HFFc6 (cell line): Measurements from ENCODE around the gene DTX3L. TPM values are rescaled to one million over a fixed set of nuclear protein-coding genes. Genes with fewer than 3 reads are reported as not detected.

Source experiments
- DNase-seq: peaks from one replicate; pipeline ENCODE4 v3.0.0-alpha.2; 2018
- H3K27ac Mint-ChIP-seq: 2 replicates; pipeline ENCODE4 v1.8.0; 2020; ENCODE audit warnings: mild to moderate bottlenecking, mixed read lengths
- H3K27me3 Mint-ChIP-seq: 2 replicates; pipeline ENCODE4 v1.8.0; 2021; ENCODE audit warnings: mild to moderate bottlenecking, moderate library complexity, mixed read lengths; ENCODE audit not compliant: insufficient read depth
- H3K36me3 Mint-ChIP-seq: 2 replicates; pipeline ENCODE4 v1.8.0; 2021; ENCODE audit warnings: low read depth, mixed read lengths
- H3K4me1 Mint-ChIP-seq: 2 replicates; pipeline ENCODE4 v1.8.0; 2020; ENCODE audit warnings: low read depth, mixed read lengths
- H3K4me3 Mint-ChIP-seq: 2 replicates; pipeline ENCODE4 v1.8.0; 2020; ENCODE audit warnings: mild to moderate bottlenecking, moderate library complexity, mixed read lengths
- H3K9me3 Mint-ChIP-seq: 2 replicates; pipeline ENCODE4 v1.8.0; 2020; ENCODE audit warnings: mild to moderate bottlenecking, mixed read lengths
- total RNA-seq, 6 experiments: library from RNA; stranded (reverse); fragmentation: NEBNext Ultra II Directional; extraction: Animal tissue kit (Norgen Biotek cat#: 25700); gene quantifications; 2 replicates in 1 of 6; 3 replicates in 5 of 6; pipeline ENCODE4 v1.2.3, GENCODE V29; 2021
- TF ChIP-seq, protein P1 (sequence below): fragments of 200-600 bp; sonication (generic); IDR thresholded peaks from 2 replicates; pipeline ENCODE4 v1.5.0; 2021; ENCODE audit warnings: antibody characterized with exemption, mild to moderate bottlenecking

DTX3L gene
- total RNA-seq, 6 experiments from 2014 or later, result 6.2 to 16.7 (median 15.6) TPM

GRCh38 chr3:122602011-122602710 is 38.0 kb downstream of the DTX3L start:
- H3K4me3 Mint-ChIP-seq, result no peak overlapping the region
- no peaks in the 10 kb centered on the region for H3K9me3 Mint-ChIP-seq
- DNase-seq, result no peak
- TF ChIP-seq, protein P1, sequence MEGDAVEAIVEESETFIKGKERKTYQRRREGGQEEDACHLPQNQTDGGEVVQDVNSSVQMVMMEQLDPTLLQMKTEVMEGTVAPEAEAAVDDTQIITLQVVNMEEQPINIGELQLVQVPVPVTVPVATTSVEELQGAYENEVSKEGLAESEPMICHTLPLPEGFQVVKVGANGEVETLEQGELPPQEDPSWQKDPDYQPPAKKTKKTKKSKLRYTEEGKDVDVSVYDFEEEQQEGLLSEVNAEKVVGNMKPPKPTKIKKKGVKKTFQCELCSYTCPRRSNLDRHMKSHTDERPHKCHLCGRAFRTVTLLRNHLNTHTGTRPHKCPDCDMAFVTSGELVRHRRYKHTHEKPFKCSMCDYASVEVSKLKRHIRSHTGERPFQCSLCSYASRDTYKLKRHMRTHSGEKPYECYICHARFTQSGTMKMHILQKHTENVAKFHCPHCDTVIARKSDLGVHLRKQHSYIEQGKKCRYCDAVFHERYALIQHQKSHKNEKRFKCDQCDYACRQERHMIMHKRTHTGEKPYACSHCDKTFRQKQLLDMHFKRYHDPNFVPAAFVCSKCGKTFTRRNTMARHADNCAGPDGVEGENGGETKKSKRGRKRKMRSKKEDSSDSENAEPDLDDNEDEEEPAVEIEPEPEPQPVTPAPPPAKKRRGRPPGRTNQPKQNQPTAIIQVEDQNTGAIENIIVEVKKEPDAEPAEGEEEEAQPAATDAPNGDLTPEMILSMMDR, result no peak
- no peak overlapping the region for H3K27ac Mint-ChIP-seq
- H3K4me1 Mint-ChIP-seq, result no peaks in the 10 kb centered on the region
- no peaks in the 10 kb centered on the region for H3K36me3 Mint-ChIP-seq
- H3K27me3 Mint-ChIP-seq, result peaks cover 15% of the 10 kb centered on the region

DNA sequence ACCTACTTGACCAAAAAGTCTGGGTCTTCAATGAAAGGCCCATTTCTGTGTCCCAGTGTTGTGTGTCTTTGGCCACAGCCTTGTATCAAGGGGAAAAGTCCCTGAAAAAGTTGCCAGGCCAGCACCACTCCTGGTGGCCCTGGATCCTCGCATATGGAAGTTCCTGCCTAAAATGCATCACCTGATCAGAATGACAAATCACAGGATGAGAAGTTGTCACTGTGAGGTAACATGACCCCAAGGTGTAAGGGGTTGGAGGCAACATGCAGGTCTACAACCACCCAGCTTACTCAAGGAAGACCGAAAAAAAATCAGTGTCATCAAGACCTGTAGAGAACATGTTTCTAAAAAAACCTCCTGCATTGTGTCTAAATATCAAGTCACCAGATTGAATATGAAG is 38.9 kb downstream of the DTX3L start:
- TF ChIP-seq, protein P1, result no peak
- no peaks in the 10 kb centered on the region for H3K9me3 Mint-ChIP-seq
- H3K4me1 Mint-ChIP-seq, result no peaks in the 10 kb centered on the region
- H3K4me3 Mint-ChIP-seq, result no peak overlapping the region
- DNase-seq, result no peak
- H3K36me3 Mint-ChIP-seq, result no peaks in the 10 kb centered on the region
- peaks cover 17% of the 10 kb centered on the region for H3K27me3 Mint-ChIP-seq
- H3K27ac Mint-ChIP-seq, result no peak overlapping the region

DNA sequence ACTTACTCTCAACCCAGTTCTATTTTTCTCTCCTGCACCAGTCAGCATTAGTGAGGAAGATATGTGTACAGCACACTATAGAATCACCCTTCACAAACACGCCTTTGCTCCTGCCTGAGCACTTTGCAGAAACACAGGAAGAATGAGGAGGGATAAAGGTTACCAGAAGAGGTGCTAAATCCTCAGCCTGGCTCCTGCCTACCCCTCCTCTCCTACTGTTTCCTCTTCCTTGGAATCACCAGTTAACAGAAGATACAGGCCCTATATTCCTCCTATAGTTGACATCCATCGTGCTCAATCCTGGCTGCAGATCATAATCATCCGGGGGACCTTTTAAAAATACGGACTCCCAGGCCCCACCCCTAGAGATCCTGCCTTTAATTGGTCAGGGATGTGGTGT is 42.2 kb downstream of the DTX3L start:
- peaks cover 11% of the 10 kb centered on the region for H3K27me3 Mint-ChIP-seq
- no peaks in the 10 kb centered on the region for H3K36me3 Mint-ChIP-seq
- no peak overlapping the region for H3K4me3 Mint-ChIP-seq
- H3K4me1 Mint-ChIP-seq, result peaks cover 8% of the 10 kb centered on the region
- no peaks in the 10 kb centered on the region for H3K9me3 Mint-ChIP-seq
- no peak overlapping the region for H3K27ac Mint-ChIP-seq
- DNase-seq, result no peak
- TF ChIP-seq, protein P1, result no peak

- Mint-ChIP-seq H3K9me3 (no peaks in the 10 kb centered on the region), H3K27me3 (peaks cover 4% of the 10 kb centered on the region), H3K36me3 (no peaks in the 10 kb centered on the region), H3K27ac (no peak overlapping the region), H3K4me1 (peaks cover 8% of the 10 kb centered on the region), H3K4me3 (no peak overlapping the region)
- no peak for DNase-seq
- TF ChIP-seq, protein P1, result no peak
These were observed 44.8 kb downstream of the DTX3L start for GRCh38 chr3:122608916-122609315.

GRCh38 chr3:122609798-122610559 is 45.8 kb downstream of the DTX3L start:
- peak overlapping the region; percentile 78 for H3K4me3 Mint-ChIP-seq
- H3K4me1 Mint-ChIP-seq, result peaks cover 8% of the 10 kb centered on the region
- DNase-seq, result peak; percentile 72
- H3K36me3 Mint-ChIP-seq, result no peaks in the 10 kb centered on the region
- H3K27ac Mint-ChIP-seq, result peak overlapping the region; percentile 85
- TF ChIP-seq, protein P1, result no peak
- no peaks in the 10 kb centered on the region for H3K9me3 Mint-ChIP-seq
- H3K27me3 Mint-ChIP-seq, result peaks cover 2% of the 10 kb centered on the region
